GM12878 (cell line): ENCODE measurements around the gene PRKN. TPM values are rescaled to one million over a fixed set of nuclear protein-coding genes. Genes with fewer than 3 reads are reported as not detected.

ENCODE experiments used
- ATAC-seq: fragments of 200-7000 bp; cut with Tn5 transposase; 3 replicates; pipeline ENCODE4 v1.9.1; 2020; ENCODE audit warnings: mild to moderate bottlenecking, moderate library complexity
- BruUV-seq: library from RNA; stranded (reverse); fragments of 400-500 nt; replicated peaks from 2 replicates; lab custom pipeline; 2021; lab: Mats Ljungman, UMichigan
- CTCF ChIA-PET: fragments of 300-600 bp; sonication (Branson Sonifier 250); formaldehyde crosslinking; extraction: SDS; loops from one replicate; lab custom pipeline; 2021; ENCODE audit warnings: inconsistent platforms; lab: Yijun Ruan, JAX
- POLR2A ChIA-PET: fragments of 350-600 bp; formaldehyde crosslinking; extraction: SDS; loops from one replicate; lab custom pipeline; 2021; ENCODE audit warnings: inconsistent platforms; lab: Charles Lee
- RAD21 ChIA-PET: fragments of 300-600 bp; sonication (Branson Sonifier 250); formaldehyde crosslinking; loops from one replicate; lab custom pipeline; 2023; ENCODE audit warnings: antibody characterized with exemption; ENCODE audit not compliant: unreplicated experiment; lab: Charles Lee
- SMC1A ChIA-PET: fragments of 300-600 bp; sonication (Branson Sonifier 250); formaldehyde crosslinking; loops from one replicate; lab custom pipeline; 2023; ENCODE audit not compliant: unreplicated experiment, uncharacterized antibody; lab: Charles Lee
- DNase-seq: peaks from one replicate; pipeline ENCODE4 v3.0.0-alpha.2; 2011; ENCODE audit warnings: low read depth, low spot score
- FAIRE-seq: peaks from 3 replicates; lab custom pipeline; 2011; peaks lifted over from hg19 to GRCh38; lab: Jason Lieb, UNC
- H2AFZ ChIP-seq: 2 replicates; pipeline ENCODE4 v1.6.0; 2011; ENCODE audit warnings: low read depth, low read length, control low read depth; ENCODE audit not compliant: control insufficient read depth
- H3K27ac ChIP-seq: 2 replicates; pipeline ENCODE4 v1.5.1; 2011; ENCODE audit warnings: control low read depth; ENCODE audit not compliant: control insufficient read depth, insufficient read depth
- H3K27me3 ChIP-seq, 2 experiments: replicated peaks in 1 of 2; 2 replicates each; pipeline versions ENCODE4 v1.6.0 to v1.6.1; 2011; ENCODE audit warnings: low read length in 1 of 2; ENCODE audit not compliant: control insufficient read depth in 2 of 2, insufficient read depth in 2 of 2
- H3K36me3 ChIP-seq, 2 experiments: 2 replicates each; pipeline ENCODE4 v1.5.1; 2011; ENCODE audit warnings: low read length in 1 of 2; ENCODE audit not compliant: control insufficient read depth in 2 of 2, insufficient read depth in 2 of 2
- H3K4me1 ChIP-seq: 2 replicates; pipeline ENCODE4 v1.6.1; 2011; ENCODE audit warnings: mild to moderate bottlenecking, low read length, moderate library complexity, mixed read lengths; ENCODE audit not compliant: control insufficient read depth, insufficient read depth
- H3K4me2 ChIP-seq: 2 replicates; pipeline ENCODE4 v1.6.0; 2011; ENCODE audit warnings: control low read depth; ENCODE audit not compliant: control insufficient read depth, insufficient read depth
- H3K4me3 ChIP-seq: fragments of 200-600 bp; sonication (generic); 2 replicates; pipeline ENCODE4 v1.5.1; 2016
- H3K79me2 ChIP-seq: 2 replicates; pipeline ENCODE4 v1.6.0; 2011; ENCODE audit warnings: low read length; ENCODE audit not compliant: control insufficient read depth, insufficient read depth
- H3K9ac ChIP-seq: 2 replicates; pipeline ENCODE4 v1.8.0; 2011; ENCODE audit warnings: low read length, control low read depth, mixed read lengths; ENCODE audit not compliant: control insufficient read depth, insufficient read depth
- H3K9me3 ChIP-seq: replicated peaks from 3 replicates; pipeline ENCODE4 v1.5.1; 2011; ENCODE audit warnings: mild to moderate bottlenecking, low read length; ENCODE audit not compliant: control insufficient read depth, insufficient read depth
- H4K20me1 ChIP-seq: 2 replicates; pipeline ENCODE4 v1.6.0; 2011; ENCODE audit not compliant: control insufficient read depth, insufficient read depth
- ESRRA ChIP-seq: IDR thresholded peaks from 2 replicates; pipeline ENCODE4 v1.6.1; 2012; ENCODE audit warnings: mild to moderate bottlenecking, low read length, improper control_type of control experiment
- GABPA ChIP-seq: IDR thresholded peaks from 2 replicates; pipeline ENCODE4 v1.6.1; 2014; ENCODE audit warnings: antibody characterized with exemption, low read depth, mild to moderate bottlenecking, inconsistent platforms
- HSF1 ChIP-seq: fragments of 150-350 bp; IDR thresholded peaks from 2 replicates; pipeline ENCODE4 v1.6.1; 2014; ENCODE audit warnings: mild to moderate bottlenecking, low read depth, low read length
- IKZF2 ChIP-seq, 2 experiments: fragments of 450-650 bp; IDR thresholded peaks; 2 replicates each; pipeline ENCODE4 v1.6.1; 2017; ENCODE audit warnings: mild to moderate bottlenecking in 2 of 2, moderate library complexity in 2 of 2
- PAX8 ChIP-seq: fragments of 450-650 bp; IDR thresholded peaks from 2 replicates; pipeline ENCODE4 v1.6.1; 2017; ENCODE audit warnings: mild to moderate bottlenecking, moderate library complexity
- RELA ChIP-seq: fragments of 450-650 bp; IDR thresholded peaks from 2 replicates; pipeline ENCODE4 v1.8.0; 2014; ENCODE audit warnings: borderline replicate concordance; ENCODE audit not compliant: partially characterized antibody
- RFX5 ChIP-seq: IDR thresholded peaks from 2 replicates; pipeline ENCODE4 v1.6.1; 2011; ENCODE audit warnings: low read depth, low read length, improper control_type of control experiment
- SUZ12 ChIP-seq: fragments of 200-600 bp; sonication (generic); IDR thresholded peaks from one replicate; pipeline ENCODE4 v1.6.1; 2018; ENCODE audit warnings: antibody characterized with exemption, mild to moderate bottlenecking; ENCODE audit not compliant: unreplicated experiment
- ZNF622 ChIP-seq: fragments of 450-650 bp; IDR thresholded peaks from 2 replicates; pipeline ENCODE4 v1.6.1; 2017; ENCODE audit warnings: mild to moderate bottlenecking, inconsistent platforms
- WGBS: methylation state at CpG from one replicate; pipeline ENCODE4 v1.1.6; 2016; ENCODE audit warnings: low lambda C conversion rate; ENCODE audit not compliant: insufficient replicate concordance, insufficient coverage; ENCODE audit errors: missing lambda C conversion rate; 5-methylcytosine and 5-hydroxymethylcytosine counted together
- in situ Hi-C: fragments of 300-500 bp; cut with MboI; formaldehyde crosslinking; loops from 9 replicates; pipeline ENCODE4 v1.14.3; 2018; ENCODE audit warnings: mixed read lengths
- intact Hi-C: fragments of 100-400 bp; cut with micrococcal nuclease; formaldehyde crosslinking; loops from one replicate; pipeline ENCODE4 v1.14.2; 2022; ENCODE audit not compliant: unreplicated experiment
- polyA plus RNA-seq, 11 experiments: library from polyadenylated mRNA; depleted of rRNA in 4 of 11; unstranded in 6 of 11; stranded (reverse) in 5 of 11; fragments of >200 nt; fragmentation: Nextera tagmentation in 4 of 11; fragmentation: Illumina TruSeq in 1 of 11; extraction: Ambion mirVana in 4 of 11; extraction: Trizol in 1 of 11; gene quantifications; 1 replicate in 1 of 11; 2 replicates in 10 of 11; pipeline versions ENCODE4 v1.2.1 to v1.2.3, GENCODE V29; 2011 to 2016; ENCODE audit warnings: inconsistent platforms in 2 of 11, missing spikeins in 2 of 11, low read depth in 1 of 11
- total RNA-seq, 4 experiments: library from RNA; depleted of rRNA in 3 of 4; stranded (reverse); fragments of >200 nt in 3 of 4; fragmentation: Illumina TruSeq in 1 of 4; extraction: Trizol in 1 of 4; gene quantifications; 2 replicates each; pipeline versions ENCODE4 v1.2.1 to v1.2.3, GENCODE V29; 2013 to 2021

PRKN gene
- total and polyA plus RNA-seq, 10 of the 15 experiments (the other 5 are each of a cell fraction or from before 2014, with no cell fraction given) = 0.06 to 0.09 TPM; not detected in 8

- TF ChIP-seq PAX8 (no peak), ESRRA (no peak), SUZ12 (no peak)
- TF ChIP-seq, all 136 proteins: peak for 0
Observed at GRCh38 chr6:161835500-161836215, 891.9 kb downstream of the PRKN start (continued).

- CTCF ChIA-PET = no interaction called here
- FAIRE-seq = no peak
- in situ Hi-C loops = no loop called here
- WGBS = 48% methylated on average over 6 of the region's 6 CpGs
- intact Hi-C loops = no loop called here
- TF ChIP-seq RELA (no peak), HSF1 (no peak), GABPA (no peak), IKZF2 (IDR thresholded peaks at IDR 0.05) (no peak), RFX5 (no peak), ZNF622 (no peak)
- Histone ChIP-seq H3K27me3 (no peaks in the 10 kb centered on the region), H3K9me3 (no peaks in the 10 kb centered on the region), H4K20me1 (no peaks in the 10 kb centered on the region), H3K4me1 (no peaks in the 10 kb centered on the region), H3K4me3 (no peak overlapping the region), H3K79me2 (no peaks in the 10 kb centered on the region), H3K4me2 (no peak overlapping the region), H3K9ac (no peak overlapping the region), H3K27ac (no peak overlapping the region), H3K36me3 (no peaks in the 10 kb centered on the region), H2AFZ (no peak overlapping the region)
- no peak for ATAC-seq
- DNase-seq = no peak
- RAD21 ChIA-PET = no interaction called here
- SMC1A ChIA-PET = interaction anchor here (0.5 kb wide), 1 partner anchor 61 kb away, joined by 3 read pairs; no protein-coding TSS in a partner anchor
- BruUV-seq = no TSS peak
- POLR2A ChIA-PET = no interaction called here
Observed at GRCh38 chr6:161834426-161834825, 893.1 kb downstream of the PRKN start.
